Coronary artery (tissue), 2 donors: ENCODE results near the gene HOXC11.

ENCODE experiments used
- DNase-seq: peaks from one replicate; pipeline ENCODE4 v3.0.0-alpha.2; 2017; ENCODE audit warnings: low spot score
- H3K27ac ChIP-seq, 2 donors: fragments of 200-600 bp; sonication (generic); one replicate each; pipeline ENCODE4 v1.5.1; 2016 to 2019
- H3K4me3 ChIP-seq: fragments of 200-600 bp; sonication (generic); 2 replicates; pipeline ENCODE4 v1.5.1; 2016; ENCODE audit warnings: mild to moderate bottlenecking, moderate library complexity
- TF ChIP-seq, protein P1 (sequence below): fragments of 200-600 bp; sonication (generic); IDR thresholded peaks from one replicate; pipeline ENCODE4 v1.5.1; 2019; ENCODE audit warnings: antibody characterized with exemption

Gene HOXC11

GRCh38 chr12:54012631-54013409 lies 39.9 kb downstream of the HOXC11 start:
- TF ChIP-seq, protein P1, sequence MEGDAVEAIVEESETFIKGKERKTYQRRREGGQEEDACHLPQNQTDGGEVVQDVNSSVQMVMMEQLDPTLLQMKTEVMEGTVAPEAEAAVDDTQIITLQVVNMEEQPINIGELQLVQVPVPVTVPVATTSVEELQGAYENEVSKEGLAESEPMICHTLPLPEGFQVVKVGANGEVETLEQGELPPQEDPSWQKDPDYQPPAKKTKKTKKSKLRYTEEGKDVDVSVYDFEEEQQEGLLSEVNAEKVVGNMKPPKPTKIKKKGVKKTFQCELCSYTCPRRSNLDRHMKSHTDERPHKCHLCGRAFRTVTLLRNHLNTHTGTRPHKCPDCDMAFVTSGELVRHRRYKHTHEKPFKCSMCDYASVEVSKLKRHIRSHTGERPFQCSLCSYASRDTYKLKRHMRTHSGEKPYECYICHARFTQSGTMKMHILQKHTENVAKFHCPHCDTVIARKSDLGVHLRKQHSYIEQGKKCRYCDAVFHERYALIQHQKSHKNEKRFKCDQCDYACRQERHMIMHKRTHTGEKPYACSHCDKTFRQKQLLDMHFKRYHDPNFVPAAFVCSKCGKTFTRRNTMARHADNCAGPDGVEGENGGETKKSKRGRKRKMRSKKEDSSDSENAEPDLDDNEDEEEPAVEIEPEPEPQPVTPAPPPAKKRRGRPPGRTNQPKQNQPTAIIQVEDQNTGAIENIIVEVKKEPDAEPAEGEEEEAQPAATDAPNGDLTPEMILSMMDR: no peak
- no peak overlapping the region for H3K4me3 ChIP-seq
- no peak overlapping the region for H3K27ac ChIP-seq
- DNase-seq: no peak

GRCh38 chr12:54014377-54015017 lies 41.6 kb downstream of the HOXC11 start:
- DNase-seq: no peak
- Histone ChIP-seq H3K4me3 (peak overlapping the region; percentile 48), H3K27ac (no peak overlapping the region)
- TF ChIP-seq, protein P1: no peak

- no peak for DNase-seq
- Histone ChIP-seq H3K27ac (no peak overlapping the region), H3K4me3 (no peak overlapping the region)
- TF ChIP-seq, protein P1: no peak
These were observed 42.3 kb downstream of the HOXC11 start for GRCh38 chr12:54015018-54015931.

GRCh38 chr12:54016051-54016450 lies 43.1 kb downstream of the HOXC11 start:
- DNase-seq: no peak
- TF ChIP-seq, protein P1: no peak
- Histone ChIP-seq H3K4me3 (no peak overlapping the region), H3K27ac (no peak overlapping the region)

DNA sequence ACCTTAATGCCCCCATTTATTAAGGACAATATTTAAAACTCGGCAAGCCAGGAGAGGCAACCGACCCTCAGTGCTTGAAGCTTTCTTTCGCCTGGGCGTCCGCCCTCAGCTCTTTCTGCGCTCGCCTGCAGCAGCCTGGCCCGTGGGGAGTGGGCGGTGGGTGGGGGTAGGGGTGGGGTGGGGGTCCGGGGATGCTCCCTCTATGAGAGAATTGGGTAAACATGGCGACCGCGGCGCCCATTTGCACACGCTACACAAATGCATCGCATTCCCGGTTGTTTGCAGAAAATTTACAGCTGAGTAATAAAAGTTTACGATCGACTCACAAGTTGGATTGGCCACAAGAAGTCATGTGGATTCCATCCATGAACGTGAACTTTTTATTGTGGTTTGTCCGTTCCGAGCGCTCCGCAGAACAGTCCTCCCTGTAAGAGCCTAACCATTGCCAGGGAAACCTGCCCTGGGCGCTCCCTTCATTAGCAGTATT lies 43.6 kb downstream of the HOXC11 start:
- Histone ChIP-seq H3K4me3 (peak overlapping the region; percentile 71), H3K27ac (no peak overlapping the region)
- no peak for DNase-seq
- TF ChIP-seq, protein P1: no peak

DNA sequence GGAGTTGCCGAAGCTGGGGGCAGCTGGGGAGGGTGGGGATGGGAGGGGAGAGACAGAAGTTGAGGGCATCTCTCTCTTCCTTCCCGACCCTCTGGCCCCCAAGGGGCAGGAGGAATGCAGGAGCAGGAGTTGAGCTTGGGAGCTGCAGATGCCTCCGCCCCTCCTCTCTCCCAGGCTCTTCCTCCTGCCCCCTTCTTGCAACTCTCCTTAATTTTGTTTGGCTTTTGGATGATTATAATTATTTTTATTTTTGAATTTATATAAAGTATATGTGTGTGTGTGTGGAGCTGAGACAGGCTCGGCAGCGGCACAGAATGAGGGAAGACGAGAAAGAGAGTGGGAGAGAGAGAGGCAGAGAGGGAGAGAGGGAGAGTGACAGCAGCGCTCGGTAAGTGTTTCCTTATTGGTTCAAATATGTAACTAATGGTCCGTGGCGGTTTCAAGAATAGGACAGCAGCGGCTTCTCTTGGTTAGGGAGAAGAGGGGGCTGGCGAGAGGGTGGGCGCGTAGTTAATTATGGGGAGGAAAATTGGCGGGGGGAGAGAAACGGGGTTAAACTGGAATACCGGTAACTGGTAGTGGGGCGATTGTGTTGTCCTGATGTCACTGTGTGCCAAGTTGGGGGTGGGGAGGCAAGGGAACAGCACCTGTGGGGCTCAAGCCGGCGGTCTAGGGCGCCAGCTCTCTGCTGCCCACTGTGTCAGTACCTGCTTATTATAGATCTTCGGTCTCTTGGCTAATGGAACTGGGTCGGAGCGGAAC lies 44.3 kb downstream of the HOXC11 start:
- TF ChIP-seq, protein P1: no peak
- DNase-seq: no peak
- H3K27ac ChIP-seq: peak overlapping the region in 1 of 2 donors; percentile 1
- peak overlapping the region; percentile 71 for H3K4me3 ChIP-seq
